Measurements from ENCODE around the gene BTBD9. TPM values are rescaled to one million over a fixed set of nuclear protein-coding genes. Genes with fewer than 3 reads are reported as not detected.

Gene BTBD9
- total and polyA plus RNA-seq, 2 donors (not counting 3 experiments of a cell fraction or from before 2014, with no cell fraction given), result 4.9 to 15.0 TPM

GRCh38 chr6:38185244-38185643 lies 454.5 kb downstream of the BTBD9 start:
- intact Hi-C loops (cut with micrococcal nuclease) (no loop called here), dilution Hi-C loops (cut with MboI; ENCODE audit: extremely low pct_ligation_motif_present, low sequenced_read_pairs) (no loop called here)
- Histone ChIP-seq H3K9me3 (replicated peaks; ENCODE audit: control insufficient read depth, insufficient read depth, low read length) (no peaks in the 10 kb centered on the region), H3K4me2 (ENCODE audit: insufficient read depth, low read length) (no peak overlapping the region), H2AFZ (ENCODE audit: low read depth, low read length) (no peak overlapping the region), H3K36me3 (ENCODE audit: control insufficient read depth in 2 of 2, extremely low read depth in 1 of 2, insufficient read depth in 2 of 2, low read length in 2 of 2) (no peaks in the 10 kb centered on the region), H3K27ac (ENCODE audit: insufficient read depth, low read depth, low read length) (no peak overlapping the region), H3K4me1 (ENCODE audit: control insufficient read depth, extremely low read depth, insufficient read depth, low read length) (no peaks in the 10 kb centered on the region), H3K9ac (replicated peaks; ENCODE audit: extremely low read depth, insufficient read depth, low read length) (no peak overlapping the region), H3K27me3 (ENCODE audit: control insufficient read depth in 2 of 2, insufficient read depth in 2 of 2, low read length in 2 of 2) (no peaks in the 10 kb centered on the region), H3K4me3 (replicated peaks in 1 of 3; ENCODE audit: insufficient read depth in 1 of 3, low read depth in 1 of 3, low read length in 3 of 3) (no peak overlapping the region), H3K9me1 (replicated peaks; ENCODE audit: control insufficient read depth, extremely low read depth, insufficient read depth, low read length) (no peaks in the 10 kb centered on the region), H3K79me2 (ENCODE audit: control insufficient read depth, insufficient read depth, low read length) (no peaks in the 10 kb centered on the region), H4K20me1 (replicated peaks; ENCODE audit: control insufficient read depth, extremely low read depth, insufficient read depth, low read length) (no peaks in the 10 kb centered on the region)
- no peak for TF ChIP-seq MYC (IDR thresholded peaks at IDR 0.05; ENCODE audit: low read depth, low read length)
- TF ChIP-seq CTCF (IDR thresholded peaks at IDR 0.05; ENCODE audit: extremely low read depth in 1 of 2, insufficient read depth in 1 of 2, low read depth in 1 of 2, low read length in 2 of 2), result no peak
- no peak for TF ChIP-seq POLR2A (IDR thresholded peaks at IDR 0.05; ENCODE audit: low read depth, low read length)
- no peak for TF ChIP-seq GATA2 (IDR thresholded peaks at IDR 0.05; ENCODE audit: insufficient read depth, insufficient read length, low read depth, low read length)
- no peak for TF ChIP-seq EZH2 (IDR thresholded peaks at IDR 0.05; ENCODE audit: borderline replicate concordance, low read depth, low read length, severe bottlenecking)
- TF ChIP-seq FOS (IDR thresholded peaks at IDR 0.05; ENCODE audit: borderline replicate concordance, insufficient read depth, low read length), result no peak
- no peak for TF ChIP-seq POLR2AphosphoS5 (IDR thresholded peaks at IDR 0.05; ENCODE audit: insufficient read depth, low read depth, low read length)
- TF ChIP-seq JUN (IDR thresholded peaks at IDR 0.05; ENCODE audit: borderline replicate concordance, insufficient read depth, insufficient read length, low read depth), result no peak
- TF ChIP-seq MAX (IDR thresholded peaks at IDR 0.05; ENCODE audit: insufficient read depth, insufficient read length), result no peak
- ChIA-PET CTCF (no interaction called here), POLR2A (no interaction called here)
- no TSS peak for BruUV-seq (replicated peaks)
- FAIRE-seq, result no peak
- no peak for DNase-seq (ENCODE audit: low read depth, low spot score)

Data from endothelial cell of umbilical vein (primary cell).